GM21528 (cell line): ENCODE measurements around the gene UQCR11.
A peak's percentile ranks its signal among the peaks of the same experiment; 100 is the strongest.
"Not testable (repeated sequence)": the region's sequence is repeated elsewhere in the genome, so short reads cannot be mapped to it uniquely, and the experiment has no call there.

Experiments
- ATAC-seq: cut with Tn5 transposase; IDR thresholded peaks from one replicate; pipeline ENCODE4 v1.9.1; 2021; ENCODE audit warnings: mild to moderate bottlenecking, moderate library complexity; ENCODE audit not compliant: unreplicated experiment, low FRiP score

UQCR11 gene

DNA sequence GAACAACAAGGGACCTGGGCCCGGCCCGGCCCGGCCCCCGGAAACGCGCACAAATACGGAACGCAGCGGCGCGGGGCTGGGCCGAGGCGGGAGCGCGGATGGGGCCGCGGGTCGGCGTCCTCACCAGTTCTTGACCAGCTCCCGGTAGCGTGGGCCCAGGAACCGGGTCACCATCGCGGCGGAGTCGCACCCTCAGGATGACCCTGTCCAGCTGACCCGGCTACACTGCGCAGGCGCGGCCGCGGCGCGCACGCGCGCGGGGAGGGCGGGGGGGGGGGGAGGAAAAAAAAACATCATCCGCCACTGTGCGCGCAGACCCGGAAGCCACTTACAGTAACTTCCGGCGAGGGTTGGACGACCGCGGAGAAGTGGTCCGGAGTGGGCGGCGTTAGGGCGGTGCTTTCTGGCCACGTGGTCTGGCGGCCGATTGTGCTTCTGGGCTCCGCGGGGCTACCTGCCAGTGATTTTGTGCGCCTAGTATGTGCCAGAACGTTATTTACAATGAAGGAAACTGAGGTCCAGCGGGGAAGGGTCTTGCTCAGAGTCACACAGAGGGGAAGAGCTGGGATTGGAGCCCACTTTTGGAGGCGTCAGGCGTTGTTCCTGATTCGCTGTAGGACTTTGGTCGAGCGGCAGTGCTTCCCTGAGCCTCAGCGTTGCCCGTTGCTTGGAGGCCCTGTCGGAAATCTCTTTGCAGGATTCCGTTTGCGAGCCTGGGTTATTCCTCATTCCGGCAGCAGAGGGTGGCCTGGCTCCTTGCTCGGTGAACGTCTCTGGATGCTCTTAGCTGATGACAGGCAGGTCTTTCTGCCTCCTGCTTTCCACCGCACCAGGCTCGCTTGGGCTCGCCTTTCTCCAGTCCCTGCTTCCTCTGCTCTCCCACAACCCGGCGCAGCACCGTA, at the start of gene UQCR11:
Gene UQCR11 (minus strand): TSS at position 227 of the 902 bp plus-strand sequence. CDS start 53 bp downstream, at position 174.
- ATAC-seq = peak; percentile 72

DNA sequence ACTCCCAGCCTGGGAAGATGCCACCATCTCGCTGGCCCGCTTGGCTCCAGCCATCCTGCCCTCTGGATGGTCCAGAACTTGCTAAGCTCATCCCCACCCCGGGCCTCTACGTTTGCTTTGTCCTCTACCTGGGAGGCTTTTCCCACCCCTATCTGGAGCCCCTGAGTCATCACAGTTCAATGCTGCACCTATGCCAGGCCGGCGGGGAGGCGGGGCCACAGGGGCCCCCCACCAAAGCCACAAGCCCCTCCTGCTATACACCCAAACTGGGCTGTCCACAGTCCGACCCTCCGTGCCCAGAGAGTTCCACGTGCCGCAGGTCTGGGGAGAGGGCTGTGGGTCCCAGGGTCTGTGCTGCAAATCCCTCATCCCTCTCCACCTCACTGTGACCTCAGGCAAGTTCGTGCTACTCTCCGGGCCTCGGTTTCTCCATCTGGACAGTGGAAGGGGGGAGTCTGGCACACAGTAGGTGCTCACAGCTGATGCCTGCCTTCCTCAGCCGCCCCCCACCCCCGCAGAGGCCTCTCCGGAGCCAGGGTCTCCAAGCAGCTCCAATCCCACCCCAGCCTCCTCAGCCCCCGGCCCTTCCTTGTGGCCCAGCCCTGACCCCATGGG, 49.0 kb upstream of the UQCR11 start:
- no peak for ATAC-seq

DNA sequence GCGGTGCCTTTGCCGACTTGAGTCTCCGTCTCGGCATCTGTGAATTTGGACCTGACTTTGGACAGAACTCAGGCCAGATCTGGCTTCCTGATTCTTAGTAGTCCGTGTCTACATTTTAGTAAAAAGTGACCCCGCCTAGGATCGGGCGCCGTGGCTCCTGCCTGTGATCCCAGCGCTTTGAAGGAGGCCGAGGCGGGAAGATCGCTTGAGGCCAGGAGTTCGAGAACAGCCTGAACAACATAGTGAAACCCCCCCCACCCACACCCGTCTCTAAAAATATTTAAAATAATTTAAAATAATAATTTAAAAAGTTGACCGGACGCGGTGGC, 48.0 kb upstream of the UQCR11 start:
- no peak for ATAC-seq

DNA sequence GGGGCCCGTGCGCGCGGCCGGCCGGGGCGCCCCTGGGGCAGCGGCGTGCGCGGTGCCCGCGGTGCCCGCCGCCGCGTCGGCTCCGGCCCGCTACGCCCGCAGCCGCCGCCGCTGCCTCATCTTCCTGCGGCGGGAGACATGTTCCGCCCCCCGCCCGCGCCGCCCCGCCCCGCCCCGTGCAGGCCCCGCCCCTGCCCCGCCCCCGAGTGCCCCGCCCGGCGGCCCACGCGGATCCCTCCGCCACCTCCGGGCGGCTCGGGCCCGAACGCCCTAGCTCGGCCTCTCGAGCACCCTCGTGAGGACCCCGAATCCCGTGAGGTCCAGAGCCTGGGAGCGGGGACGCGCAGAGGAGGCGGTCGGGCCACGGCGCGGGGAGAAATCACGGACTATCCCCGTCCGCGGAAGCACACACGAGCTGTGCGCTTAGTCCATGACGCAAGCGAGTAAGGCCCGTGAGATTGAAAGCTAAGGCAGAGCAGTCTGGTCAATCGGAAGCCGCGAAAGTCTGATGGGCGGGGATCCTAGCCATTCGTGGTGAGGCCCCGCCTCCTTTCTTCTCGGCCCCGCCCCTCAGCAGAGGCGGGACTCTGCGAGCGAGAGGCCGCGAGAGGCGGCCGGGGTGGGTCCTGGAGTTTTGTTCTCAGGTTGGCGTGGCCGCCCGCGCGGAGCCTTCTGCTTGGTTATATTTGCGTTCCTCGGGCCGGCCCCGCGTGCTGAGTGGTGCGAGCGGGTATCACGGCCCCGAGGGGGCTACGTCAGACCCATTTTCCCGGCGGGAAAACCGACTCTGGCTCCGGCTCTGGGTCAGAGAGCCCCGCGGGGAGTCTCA, 47.4 kb upstream of the UQCR11 start, which contains the start of gene TCF3:
Gene TCF3 (minus strand): TSS at position 145 of the 829 bp plus-strand sequence. CDS start 2,367 bp downstream, outside the sequence.
- peak; percentile 71 for ATAC-seq

DNA sequence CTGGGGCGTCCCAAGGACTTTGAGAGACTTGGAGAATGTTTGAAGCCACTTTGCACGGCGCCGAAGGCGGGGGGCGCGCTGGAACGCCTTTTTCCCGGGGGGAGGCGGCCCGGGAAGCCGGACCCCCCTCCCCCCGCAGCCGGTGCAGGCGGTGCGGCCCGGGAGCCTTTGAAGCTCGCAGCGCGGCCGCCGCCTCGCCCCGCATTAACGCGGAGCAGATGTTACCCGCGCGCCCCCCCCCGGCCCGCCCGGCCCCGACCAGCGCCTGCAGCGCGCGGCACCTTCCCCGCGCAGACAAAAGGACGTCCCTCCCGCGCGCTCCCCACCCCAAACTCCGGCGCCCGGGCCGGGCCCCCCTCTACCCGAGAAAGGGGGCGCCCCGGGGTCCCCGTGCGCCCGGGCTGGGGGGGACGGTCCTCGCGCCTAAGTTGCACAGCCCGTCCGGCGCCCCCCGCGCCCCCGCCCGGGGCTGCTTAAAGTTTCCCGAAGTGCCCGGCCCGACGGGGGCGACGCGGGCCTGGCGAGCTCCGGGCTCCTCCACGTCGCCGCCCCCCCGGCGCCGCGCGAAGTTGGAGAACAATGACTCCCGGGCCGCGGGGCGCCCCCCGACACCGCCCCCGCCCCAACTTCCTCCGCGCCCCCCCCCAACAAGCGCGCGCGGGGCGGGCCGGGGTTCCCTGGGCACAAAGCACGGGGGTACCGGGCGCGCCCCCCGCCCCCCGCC, 46.5 kb upstream of the UQCR11 start:
- ATAC-seq = no peak

DNA sequence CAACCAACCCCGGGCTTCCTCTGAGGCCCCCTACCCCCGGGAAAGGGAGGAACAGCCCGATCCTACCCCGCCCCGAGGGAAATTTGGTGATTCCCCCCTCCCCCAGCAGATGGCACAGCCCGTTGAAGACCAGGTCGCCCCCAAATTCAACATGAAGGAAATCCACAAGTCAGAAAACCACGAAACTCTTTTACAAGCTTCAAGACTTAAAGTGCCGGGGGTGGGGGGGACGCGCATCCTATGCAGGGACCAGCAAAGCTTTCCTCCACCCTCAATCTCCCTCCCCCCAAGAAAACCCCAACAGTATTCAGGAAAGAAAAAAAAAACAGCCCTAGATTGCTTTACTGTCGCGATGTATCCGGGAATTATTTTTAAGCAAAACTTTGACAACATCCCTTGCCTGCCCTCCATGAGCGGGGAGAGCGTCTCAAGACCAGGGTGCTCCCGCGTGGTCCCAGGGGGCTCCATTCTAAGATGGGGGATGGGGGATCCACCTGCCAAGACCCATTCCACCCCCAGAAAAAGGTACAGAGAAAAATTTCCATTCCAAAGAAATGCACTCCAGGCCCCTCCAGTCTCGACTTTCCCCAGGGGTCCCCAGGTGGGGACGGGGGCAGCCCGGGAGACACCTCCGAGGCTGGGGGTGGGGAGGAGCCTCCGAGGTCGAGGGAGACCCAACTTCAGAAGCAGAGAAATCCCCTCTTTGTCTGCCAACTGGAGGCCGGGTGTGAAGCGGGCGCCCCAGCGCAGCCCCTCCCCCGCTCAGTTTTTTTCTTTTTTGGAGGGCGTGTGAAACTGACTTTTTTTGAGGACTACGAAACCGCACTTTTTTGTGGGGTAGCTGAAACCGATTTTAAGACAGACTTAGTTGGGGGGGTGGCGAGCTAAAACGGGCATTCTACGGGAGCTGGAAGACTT, 45.6 kb upstream of the UQCR11 start:
- ATAC-seq = no peak

- ATAC-seq = no peak
Measured at GRCh38 chr19:1649706-1650649, 44.7 kb upstream of the UQCR11 start.

GRCh38 chr19:1648920-1649541, 43.8 kb upstream of the UQCR11 start:
- no peak for ATAC-seq

DNA sequence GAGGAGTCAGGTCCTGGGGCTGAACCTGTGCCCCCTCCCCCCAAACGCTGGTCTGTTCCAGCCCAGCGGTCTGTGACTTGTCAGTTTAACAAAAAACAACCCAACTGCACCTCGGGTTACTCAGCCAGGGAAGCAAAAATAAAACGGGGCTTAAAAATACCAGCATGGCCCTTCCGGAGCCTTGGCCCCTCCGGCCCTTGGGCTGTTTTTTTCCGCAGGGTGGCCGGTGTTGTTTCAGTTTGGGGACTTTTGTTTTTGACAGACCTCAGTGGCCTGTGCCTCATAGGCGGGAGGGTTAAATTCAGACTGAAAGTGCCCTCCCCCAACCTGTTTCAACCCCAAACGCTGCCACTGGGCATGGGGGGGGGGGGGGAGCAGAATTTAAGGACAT, 43.2 kb upstream of the UQCR11 start:
- no peak for ATAC-seq

DNA sequence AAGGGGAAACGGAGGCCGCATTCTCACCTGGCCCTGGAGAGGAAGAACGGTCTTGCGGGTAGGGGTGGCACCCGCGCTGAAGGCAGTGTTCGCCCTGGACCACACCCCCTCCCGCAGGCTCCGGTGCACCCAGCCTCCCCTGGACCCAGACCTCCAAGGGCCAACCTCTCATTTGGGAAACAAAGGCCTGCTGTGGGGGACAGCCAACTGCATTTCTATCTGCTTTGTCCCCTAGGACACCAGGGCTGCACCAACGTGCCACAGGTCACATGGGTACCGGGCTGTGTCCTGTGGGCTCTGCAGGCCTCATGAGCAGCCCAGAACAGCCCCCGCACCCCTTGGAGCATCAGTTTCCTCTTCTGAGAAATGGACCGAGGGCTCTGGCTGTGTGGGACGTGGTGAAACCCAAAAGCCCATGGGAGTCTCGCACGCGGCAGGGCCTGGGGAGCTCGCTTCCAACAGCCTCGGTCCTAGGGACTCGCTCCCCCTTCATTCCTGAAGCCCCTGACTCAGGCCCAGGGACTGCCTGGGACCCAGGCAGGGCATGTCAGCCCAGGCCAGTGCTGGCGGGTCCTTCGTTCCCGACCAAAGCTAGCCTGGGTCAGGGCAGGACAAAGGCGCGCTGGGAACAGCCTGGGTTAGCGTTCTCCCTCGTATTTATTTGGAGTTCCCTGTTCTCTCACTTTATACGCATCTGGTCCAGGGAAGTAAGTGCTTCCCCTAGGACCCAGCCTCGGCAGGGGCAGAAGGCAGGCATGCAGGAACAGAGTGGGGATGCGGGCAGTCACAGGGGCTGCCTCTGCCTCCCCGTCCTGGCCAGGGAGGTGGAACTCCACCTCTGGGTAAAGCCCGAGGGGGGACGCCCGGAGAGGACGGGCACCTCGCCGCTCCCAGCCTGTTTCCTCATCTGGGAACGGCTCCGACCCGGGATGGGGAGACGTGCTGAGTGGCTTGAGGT, 42.5 kb upstream of the UQCR11 start:
- ATAC-seq = no peak

- ATAC-seq = no peak
Measured at GRCh38 chr19:1646659-1647453, 41.6 kb upstream of the UQCR11 start.

- no peak for ATAC-seq
Measured at GRCh38 chr19:1646149-1646548, 40.9 kb upstream of the UQCR11 start.

- ATAC-seq = no peak
Measured at GRCh38 chr19:1645299-1645698, 40.0 kb upstream of the UQCR11 start.

- ATAC-seq = no peak
Measured at GRCh38 chr19:1644070-1644469, 38.8 kb upstream of the UQCR11 start.

DNA sequence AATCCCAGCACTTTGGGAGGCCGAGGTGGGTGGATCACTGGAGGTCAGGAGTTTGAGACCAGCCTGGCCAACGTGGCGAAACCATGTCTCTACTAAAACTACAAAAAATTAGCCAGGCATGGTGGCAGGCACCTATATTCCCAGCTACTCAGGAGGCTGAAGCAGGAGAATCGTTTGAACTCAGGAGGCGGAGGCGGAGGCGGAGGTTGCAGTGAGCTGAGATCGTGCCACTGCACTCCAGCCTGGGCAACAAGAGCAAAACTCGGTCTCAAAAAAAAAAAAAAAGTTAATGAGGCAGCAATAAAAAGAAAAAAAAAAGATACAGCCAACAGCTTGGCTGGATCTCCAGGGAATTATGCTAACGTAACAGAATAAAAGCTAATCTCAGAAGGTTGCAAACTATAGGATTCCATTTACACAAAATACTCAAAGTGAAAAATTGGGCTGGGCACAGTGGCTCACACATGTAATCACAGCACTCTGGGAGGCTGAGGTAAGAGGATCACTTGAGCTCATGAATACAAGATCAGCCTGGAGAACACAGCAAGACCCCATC, 35.7 kb upstream of the UQCR11 start:
- ATAC-seq = not testable (repeated sequence)
